Lower lobe of right lung (tissue), 2 donors: ENCODE results near the gene IL1RAPL1. TPM values are rescaled to one million over a fixed set of nuclear protein-coding genes. Genes with fewer than 3 reads are reported as not detected.

Source experiments
- ATAC-seq, 2 donors: fragments of 200-7000 bp; cut with Tn5 transposase; one replicate each; pipeline ENCODE4 v1.9.1; 2020 to 2022; ENCODE audit warnings: mild to moderate bottlenecking in 2 of 2, moderate library complexity in 2 of 2
- DNase-seq: peaks from one replicate; pipeline ENCODE4 v3.0.0-alpha.2; 2020
- H3K27ac ChIP-seq: fragments of 200-600 bp; one replicate; pipeline ENCODE4 v1.8.0; 2022
- H3K27me3 ChIP-seq: fragments of 200-600 bp; one replicate; pipeline ENCODE4 v1.8.0; 2022; ENCODE audit warnings: low read depth
- H3K36me3 ChIP-seq: fragments of 200-600 bp; one replicate; pipeline ENCODE4 v1.8.0; 2022; ENCODE audit warnings: mild to moderate bottlenecking
- H3K4me1 ChIP-seq: fragments of 200-600 bp; one replicate; pipeline ENCODE4 v1.8.0; 2022
- H3K4me3 ChIP-seq: fragments of 200-600 bp; one replicate; pipeline ENCODE4 v1.8.0; 2022; ENCODE audit warnings: mild to moderate bottlenecking
- H3K9me3 ChIP-seq: fragments of 200-600 bp; one replicate; pipeline ENCODE4 v1.8.0; 2022
- CTCF ChIP-seq: fragments of 200-600 bp; IDR thresholded peaks from one replicate; pipeline ENCODE4 v1.8.0; 2022; ENCODE audit warnings: antibody characterized with exemption, mild to moderate bottlenecking
- intact Hi-C: fragments of 100-400 bp; cut with DNase I; formaldehyde crosslinking; loops from one replicate; pipeline ENCODE4 v1.11.0; 2022
- total RNA-seq: library from RNA; stranded (reverse); fragmentation: NEBNext Ultra II Directional; extraction: Animal tissue kit (Norgen Biotek cat#: 25700); gene quantifications from one replicate; pipeline ENCODE4 v1.2.1, GENCODE V29; 2021
- donor health status: DM: no; HTN: yes; CAD: no; lungs with severe emphysema.

The IL1RAPL1 gene
- total RNA-seq, 1 donor from 2014 or later = not detected

GRCh38 chrX:29241809-29242208 is 654.6 kb downstream of the IL1RAPL1 start:
- DNase-seq (no peak), ATAC-seq (no peak)
- H3K36me3 ChIP-seq = no peaks in the 10 kb centered on the region
- H3K4me1 ChIP-seq = no peaks in the 10 kb centered on the region
- TF ChIP-seq CTCF = no peak
- no peak overlapping the region for H3K27ac ChIP-seq
- intact Hi-C loops = no loop called here
- no peak overlapping the region for H3K4me3 ChIP-seq
- H3K27me3 ChIP-seq = no peaks in the 10 kb centered on the region
- H3K9me3 ChIP-seq = no peaks in the 10 kb centered on the region

- DNase-seq = no peak
These were observed 655.6 kb downstream of the IL1RAPL1 start for GRCh38 chrX:29242856-29243255.

GRCh38 chrX:29243942-29244341 is 656.7 kb downstream of the IL1RAPL1 start:
- Histone ChIP-seq H3K27me3 (no peaks in the 10 kb centered on the region), H3K4me3 (no peak overlapping the region), H3K27ac (no peak overlapping the region), H3K36me3 (no peaks in the 10 kb centered on the region), H3K9me3 (no peaks in the 10 kb centered on the region), H3K4me1 (no peaks in the 10 kb centered on the region)
- DNase-seq (no peak), ATAC-seq (no peak)
- intact Hi-C loops = no loop called here
- TF ChIP-seq CTCF = no peak

More at GRCh38 chrX:29242856-29243255, 655.6 kb downstream of the IL1RAPL1 start:
- H3K4me3 ChIP-seq = no peak overlapping the region
- intact Hi-C loops = no loop called here
- H3K9me3 ChIP-seq = no peaks in the 10 kb centered on the region
- H3K36me3 ChIP-seq = no peaks in the 10 kb centered on the region
- H3K27me3 ChIP-seq = no peaks in the 10 kb centered on the region
- no peaks in the 10 kb centered on the region for H3K4me1 ChIP-seq
- H3K27ac ChIP-seq = no peak overlapping the region
- no peak for ATAC-seq
- TF ChIP-seq CTCF = no peak

- H3K9me3 ChIP-seq = no peaks in the 10 kb centered on the region
These were observed 667.3 kb downstream of the IL1RAPL1 start for GRCh38 chrX:29254515-29254914.

GRCh38 chrX:29257521-29257920 is 670.3 kb downstream of the IL1RAPL1 start:
- Histone ChIP-seq H3K9me3 (no peaks in the 10 kb centered on the region), H3K4me3 (no peak overlapping the region), H3K27ac (no peak overlapping the region), H3K36me3 (no peaks in the 10 kb centered on the region), H3K4me1 (no peaks in the 10 kb centered on the region), H3K27me3 (no peaks in the 10 kb centered on the region)
- intact Hi-C loops = no loop called here
- TF ChIP-seq CTCF = no peak
- no peak for DNase-seq
- no peak for ATAC-seq

More at GRCh38 chrX:29254515-29254914, 667.3 kb downstream of the IL1RAPL1 start:
- Histone ChIP-seq H3K36me3 (no peaks in the 10 kb centered on the region), H3K4me3 (no peak overlapping the region), H3K27ac (no peak overlapping the region), H3K4me1 (no peaks in the 10 kb centered on the region), H3K27me3 (no peaks in the 10 kb centered on the region)
- DNase-seq (no peak), ATAC-seq (no peak)
- no peak for TF ChIP-seq CTCF
- intact Hi-C loops = no loop called here

GRCh38 chrX:29269390-29269789 is 682.1 kb downstream of the IL1RAPL1 start:
- DNase-seq (no peak), ATAC-seq (no peak)
- Histone ChIP-seq H3K4me3 (no peak overlapping the region), H3K9me3 (no peaks in the 10 kb centered on the region), H3K4me1 (no peaks in the 10 kb centered on the region), H3K27ac (no peak overlapping the region), H3K36me3 (no peaks in the 10 kb centered on the region), H3K27me3 (no peaks in the 10 kb centered on the region)
- intact Hi-C loops = no loop called here
- no peak for TF ChIP-seq CTCF
